EH (cell line): ENCODE results near the gene ANO6.
"Not testable (repeated sequence)": the region's sequence is repeated elsewhere in the genome, so short reads cannot be mapped to it uniquely, and the experiment has no call there.

Experiments used
- DNase-seq: peaks from one replicate; pipeline ENCODE4 v3.0.0-alpha.2; 2015; ENCODE audit warnings: low read depth

ANO6 gene

GRCh38 chr12:45236383-45236782 is 20.5 kb downstream of the ANO6 start:
- DNase-seq, result not testable (repeated sequence)

- DNase-seq, result no peak
These were observed 26.3 kb downstream of the ANO6 start for GRCh38 chr12:45242180-45242579.

- DNase-seq, result no peak
These were observed 28.1 kb downstream of the ANO6 start for GRCh38 chr12:45243963-45244362.

- peak; percentile 25 for DNase-seq
These were observed 28.9 kb downstream of the ANO6 start for GRCh38 chr12:45244561-45245343.

GRCh38 chr12:45246236-45246635 is 30.3 kb downstream of the ANO6 start:
- no peak for DNase-seq

GRCh38 chr12:45247589-45247988 is 31.7 kb downstream of the ANO6 start:
- no peak for DNase-seq

- no peak for DNase-seq
These were observed 32.2 kb downstream of the ANO6 start for GRCh38 chr12:45248095-45248494.

GRCh38 chr12:45254254-45254653 is 38.4 kb downstream of the ANO6 start:
- DNase-seq, result no peak

- DNase-seq, result no peak
These were observed 40.8 kb downstream of the ANO6 start for GRCh38 chr12:45256721-45257120.

GRCh38 chr12:45257185-45257930 is 41.5 kb downstream of the ANO6 start:
- DNase-seq, result no peak

GRCh38 chr12:45259675-45260074 is 43.8 kb downstream of the ANO6 start:
- peak; percentile 93 for DNase-seq

GRCh38 chr12:45260104-45260815 is 44.4 kb downstream of the ANO6 start:
- peak; percentile 75 for DNase-seq

- no peak for DNase-seq
These were observed 45.0 kb downstream of the ANO6 start for GRCh38 chr12:45260854-45261253.

- DNase-seq, result not testable (repeated sequence)
These were observed 46.3 kb downstream of the ANO6 start for GRCh38 chr12:45262185-45262584.

- DNase-seq, result no peak
These were observed 47.7 kb downstream of the ANO6 start for GRCh38 chr12:45263587-45263986.

GRCh38 chr12:45268672-45269411 is 52.9 kb downstream of the ANO6 start:
- peak; percentile 96 for DNase-seq

GRCh38 chr12:45269412-45269751 is 53.5 kb downstream of the ANO6 start:
- DNase-seq, result no peak

GRCh38 chr12:45270951-45271350 is 55.1 kb downstream of the ANO6 start:
- DNase-seq, result no peak

- DNase-seq, result peak; percentile 99
These were observed 57.9 kb downstream of the ANO6 start for GRCh38 chr12:45273717-45274271.

GRCh38 chr12:45276154-45276755 is 60.4 kb downstream of the ANO6 start:
- DNase-seq, result no peak

GRCh38 chr12:45278447-45278846 is 62.6 kb downstream of the ANO6 start:
- DNase-seq, result no peak
